ENCODE data around the gene DCDC2.
"Not testable (repeated sequence)": the region's sequence is repeated elsewhere in the genome, so short reads cannot be mapped to it uniquely, and the experiment has no call there.

The DCDC2 gene

DNA sequence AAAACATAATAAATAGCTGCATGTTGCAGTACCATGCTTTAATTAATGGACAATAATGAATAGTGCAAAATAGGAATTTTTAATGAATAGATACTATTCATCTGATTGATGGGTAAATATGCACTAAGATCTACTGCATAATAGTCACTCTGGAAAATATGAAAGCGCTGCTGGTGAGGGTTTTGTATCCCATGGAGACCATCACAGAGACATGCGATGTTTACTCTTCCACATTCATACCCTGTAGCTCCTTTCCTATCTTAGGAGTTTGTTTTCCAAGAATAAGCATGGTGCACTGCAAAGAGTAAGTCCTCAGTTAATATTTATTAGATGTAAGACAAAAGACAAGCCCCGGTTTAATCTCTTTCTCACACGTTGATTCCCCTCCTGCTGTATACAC lies 150.4 kb downstream of the DCDC2 start:
- no peak for DNase-seq

DNA sequence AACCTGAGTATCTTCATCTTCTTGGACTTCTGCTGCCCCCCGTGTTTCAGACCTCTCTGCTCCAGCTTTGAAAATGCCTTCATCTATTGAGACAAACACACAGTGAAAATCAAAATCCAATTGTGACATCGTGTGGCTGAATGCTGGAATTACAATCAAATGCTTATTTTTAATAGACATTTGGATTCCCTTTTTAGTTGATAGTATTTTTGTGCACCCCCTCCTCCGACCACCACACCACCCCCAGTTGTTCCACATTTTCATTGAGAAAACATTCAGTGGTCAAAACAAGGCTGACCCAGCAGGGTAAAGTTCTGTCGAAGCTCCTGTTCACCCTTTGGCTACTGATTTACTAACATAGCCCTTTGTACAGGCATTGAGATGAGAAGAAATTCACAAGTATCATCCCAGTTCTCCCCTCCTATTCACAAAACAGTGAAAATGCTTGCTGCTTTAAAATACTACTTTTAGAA lies 152.8 kb downstream of the DCDC2 start:
- peak; percentile 21 for DNase-seq

DNA sequence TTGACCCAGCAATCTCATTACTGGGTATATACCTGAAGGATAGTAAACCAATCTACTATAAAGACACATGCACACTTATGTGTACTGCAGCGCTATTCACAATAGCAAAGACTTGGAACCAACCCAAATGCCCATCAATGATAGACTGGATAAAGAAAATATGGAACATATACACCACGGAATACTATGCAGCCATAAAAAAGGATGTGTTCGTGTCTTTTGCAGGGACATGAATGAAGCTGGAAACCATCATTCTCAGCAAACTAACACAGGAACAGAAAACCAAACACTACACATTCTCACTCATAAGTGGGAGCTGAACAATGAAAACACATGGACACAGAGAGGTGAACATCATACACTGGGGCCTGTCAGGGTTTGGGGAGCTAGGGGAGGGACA lies 153.7 kb downstream of the DCDC2 start:
- DNase-seq, result not testable (repeated sequence)

DNA sequence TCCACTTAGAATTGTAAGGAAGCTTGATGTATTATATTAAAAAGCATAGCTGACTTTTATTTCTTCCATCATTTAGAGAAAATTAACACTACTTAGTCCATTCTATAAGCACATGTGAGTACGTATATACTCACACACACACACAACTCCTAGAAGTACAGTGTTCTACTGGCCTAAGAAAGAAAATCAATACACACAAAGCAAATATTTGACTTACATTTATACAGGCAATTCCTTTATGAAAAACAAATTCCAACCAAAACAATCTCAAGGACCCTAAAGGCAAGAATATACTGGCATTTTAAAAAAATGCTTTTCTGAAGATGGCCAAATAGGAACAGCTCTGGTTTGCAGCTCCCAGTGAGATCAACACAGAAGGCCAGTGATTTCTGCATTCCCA lies 160.0 kb downstream of the DCDC2 start:
- no peak for DNase-seq

DNA sequence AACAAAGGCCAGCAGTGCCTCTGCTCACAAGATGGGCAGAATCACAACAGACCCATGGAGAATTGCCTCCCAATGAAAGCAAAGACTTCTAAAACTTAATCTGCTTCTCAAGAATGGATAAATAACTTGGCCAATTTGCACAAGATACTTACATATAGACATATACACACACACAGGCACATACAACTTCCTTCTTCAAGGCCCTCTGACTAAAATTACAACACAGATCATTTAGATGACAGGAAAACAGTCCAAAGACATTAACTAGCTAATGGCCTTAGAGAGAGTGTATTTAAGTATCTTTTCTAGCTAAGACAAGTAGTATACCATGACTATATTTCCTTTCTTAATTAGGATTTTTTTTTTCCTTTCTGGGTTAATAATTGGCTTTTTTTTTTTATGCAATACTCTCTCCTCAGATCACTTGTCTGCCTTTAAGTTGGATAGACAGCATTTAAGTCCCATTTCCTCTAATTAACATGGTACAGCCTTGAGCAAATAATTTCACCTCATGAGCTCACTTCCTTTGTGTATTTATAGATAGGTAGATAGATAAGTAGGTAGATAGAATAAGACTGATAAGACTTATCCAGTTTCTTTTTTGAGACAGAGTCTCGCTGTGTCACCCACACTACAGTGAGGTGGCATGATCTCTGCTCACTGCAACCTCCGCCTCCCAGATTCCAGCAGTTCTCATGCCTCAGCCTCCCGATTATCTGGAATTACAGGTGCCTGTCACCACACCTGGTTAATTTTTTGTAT lies 161.8 kb downstream of the DCDC2 start:
- DNase-seq, result no peak

DNA sequence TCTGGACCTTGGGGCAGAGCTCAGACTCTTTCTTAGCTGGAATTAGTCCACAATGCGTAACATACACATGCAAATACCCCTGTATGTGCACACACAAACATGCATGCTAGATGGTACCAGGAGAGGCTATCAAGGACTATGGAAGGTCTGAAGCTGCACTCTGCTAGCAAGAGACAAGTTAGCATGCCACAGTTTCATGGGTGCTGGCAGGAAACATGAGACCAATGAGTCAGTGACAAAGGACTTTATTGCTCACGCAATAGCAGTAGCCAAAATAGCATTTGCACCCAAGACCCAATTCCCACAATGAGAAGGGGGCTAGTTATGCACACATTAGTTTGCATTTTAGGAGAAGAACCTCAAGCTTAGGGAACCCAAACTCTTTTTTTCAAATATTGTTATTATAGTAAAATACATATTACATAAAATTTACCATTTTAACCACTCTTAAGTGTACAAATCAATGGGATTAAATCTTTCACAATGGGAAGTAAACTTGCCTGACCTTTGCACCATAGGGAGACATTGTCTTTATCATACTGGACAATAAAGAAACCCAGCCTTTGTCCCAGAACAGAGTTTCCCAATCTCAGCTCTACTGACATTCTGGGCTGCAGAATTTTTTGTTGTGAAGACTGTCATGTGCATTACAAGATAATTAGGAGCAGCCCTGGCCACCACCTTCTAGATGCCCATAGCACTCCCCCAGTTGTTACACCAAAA lies 162.7 kb downstream of the DCDC2 start:
- DNase-seq, result no peak

DNA sequence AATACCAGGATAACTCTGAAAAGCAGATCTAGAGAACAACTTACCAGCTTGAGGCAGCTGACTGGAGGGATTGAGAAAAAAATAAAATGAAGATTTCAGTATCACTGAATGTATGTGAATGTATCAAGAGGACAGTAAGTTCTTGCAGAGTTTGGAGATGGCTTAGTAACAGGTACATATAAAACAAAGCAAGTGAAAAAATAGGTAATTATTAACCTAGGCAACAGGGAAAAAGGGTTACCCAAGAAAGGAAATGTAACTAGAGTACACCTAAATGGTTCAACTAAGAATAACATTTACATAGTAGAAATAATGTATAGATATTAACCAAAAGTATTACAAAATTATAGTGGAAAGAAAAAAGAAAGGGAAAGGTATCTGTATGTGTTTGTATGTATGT lies 164.5 kb downstream of the DCDC2 start:
- DNase-seq, result no peak

DNA sequence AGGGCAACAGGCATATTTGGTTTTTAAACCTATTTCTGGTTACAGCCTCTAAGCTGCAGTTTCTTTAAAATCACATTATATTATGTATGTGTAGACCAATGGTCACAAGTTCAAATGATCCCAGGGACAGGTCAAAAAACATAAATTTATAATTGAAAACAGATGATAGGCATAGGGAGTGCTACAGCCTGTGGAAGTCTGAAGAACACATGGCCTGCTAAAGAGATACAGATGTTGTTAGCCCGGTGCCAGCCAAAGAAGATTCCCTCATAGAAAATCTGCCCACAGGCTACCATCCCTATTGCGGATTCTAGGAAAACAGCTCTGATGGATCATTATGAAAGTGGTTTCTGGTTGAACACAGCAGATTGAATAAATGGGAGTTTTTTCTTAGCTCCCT lies 166.5 kb downstream of the DCDC2 start:
- no peak for DNase-seq

DNA sequence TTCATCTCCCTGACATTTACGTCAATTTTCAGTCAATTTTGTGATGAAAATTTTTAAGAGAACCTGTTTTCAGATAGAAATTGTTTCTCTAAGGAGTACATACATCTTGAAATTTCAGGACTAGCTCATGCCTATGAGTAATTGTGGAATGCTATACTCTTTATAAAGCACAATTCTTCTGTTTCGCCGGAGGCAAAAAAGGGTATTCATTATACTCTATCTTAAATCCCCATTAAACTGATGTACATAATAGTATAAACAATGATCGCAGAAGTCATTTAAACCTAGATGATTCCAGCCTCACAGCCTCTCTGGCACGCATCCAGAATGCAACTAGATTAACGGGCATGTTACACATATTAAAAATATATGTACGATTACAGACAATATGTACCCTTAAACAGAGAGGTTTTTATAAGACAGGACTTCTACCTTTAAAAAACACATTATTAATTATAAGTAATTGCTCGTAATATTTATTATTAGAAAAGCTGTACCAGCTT lies 169.2 kb downstream of the DCDC2 start:
- DNase-seq, result no peak

DNA sequence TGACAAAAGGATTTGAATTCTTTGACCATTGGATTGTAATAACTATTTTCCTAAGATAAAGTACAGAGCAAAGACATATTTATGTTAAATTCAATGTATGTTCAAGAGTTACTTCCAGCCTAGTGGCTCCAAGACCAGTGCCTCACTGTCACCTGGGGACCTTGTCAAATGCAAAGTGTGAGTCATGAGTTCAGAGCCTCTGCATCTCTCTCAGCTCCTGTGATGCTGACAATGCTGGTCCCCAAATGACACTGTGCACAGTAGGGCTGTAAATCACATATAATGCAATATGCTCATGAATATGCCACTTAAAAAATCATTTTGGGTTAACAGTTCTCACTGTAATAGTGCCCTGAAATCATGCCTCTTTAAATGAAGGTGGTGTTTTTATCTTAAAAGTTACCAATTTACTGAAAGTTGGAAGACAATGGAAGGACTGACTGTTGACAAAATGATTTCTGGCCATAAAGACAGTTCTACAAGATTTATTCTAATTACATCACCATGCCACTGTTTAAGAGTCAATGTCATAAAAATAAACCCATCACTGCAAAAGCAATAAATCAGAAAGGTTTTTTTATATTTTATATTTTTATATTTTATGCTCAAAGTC lies 169.8 kb downstream of the DCDC2 start:
- no peak for DNase-seq

DNA sequence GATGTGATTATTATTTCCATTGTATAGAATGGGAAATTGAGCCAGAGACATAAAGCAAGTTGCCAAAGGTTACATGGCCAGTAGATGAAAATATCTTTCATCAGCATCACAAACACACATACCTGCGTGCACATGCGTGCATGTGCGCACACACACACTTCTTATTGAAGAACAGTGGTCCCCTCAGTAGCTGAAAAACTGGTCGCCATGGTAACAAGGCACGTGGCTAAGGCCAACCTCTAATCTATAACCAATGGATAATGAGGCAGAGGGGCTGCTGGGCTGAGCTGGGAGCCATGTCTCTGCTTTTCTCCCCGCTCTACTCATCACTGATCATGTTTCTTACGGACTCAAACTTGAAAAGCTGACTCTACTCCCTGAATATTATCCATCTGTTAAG lies 171.5 kb downstream of the DCDC2 start:
- no peak for DNase-seq

DNA sequence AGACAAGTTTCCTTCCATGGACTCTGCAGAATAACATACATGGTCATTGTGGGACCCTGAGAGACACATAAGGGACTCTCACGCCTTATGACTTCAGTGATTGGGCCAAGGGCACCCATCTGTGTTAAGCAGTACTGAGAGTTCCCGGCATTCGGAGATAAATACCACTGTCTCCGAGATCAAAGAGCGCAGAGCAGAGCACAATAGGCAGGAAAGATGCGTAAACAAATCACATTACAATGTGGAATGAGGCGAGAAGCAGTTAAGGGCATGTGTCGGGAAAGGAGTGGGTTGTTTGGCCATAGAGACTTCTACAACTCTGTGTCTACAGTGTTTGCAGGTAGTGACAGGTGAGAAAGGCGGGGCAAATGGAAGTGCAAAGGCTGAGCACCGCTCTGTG lies 174.3 kb downstream of the DCDC2 start:
- DNase-seq, result no peak

DNA sequence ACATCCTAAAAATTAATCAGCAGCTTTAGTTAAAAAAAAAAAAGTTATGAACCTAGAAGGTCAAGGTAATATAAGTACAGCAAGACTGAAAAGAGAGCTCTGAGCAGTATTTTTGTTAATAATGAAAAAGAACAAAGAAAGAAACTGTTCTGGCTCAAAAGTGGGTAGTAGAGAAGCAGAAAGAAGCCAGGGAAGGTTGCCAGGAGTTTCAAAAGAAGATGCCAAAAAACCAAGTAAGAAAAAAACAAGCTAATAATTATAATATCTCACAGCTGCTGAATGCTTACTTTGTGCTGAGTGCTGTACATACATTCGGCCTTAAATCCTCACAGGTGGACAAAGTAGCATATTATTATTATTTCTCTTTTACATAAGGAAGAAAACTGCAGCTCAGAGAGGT lies 200.0 kb downstream of the DCDC2 start:
- DNase-seq, result no peak

DNA sequence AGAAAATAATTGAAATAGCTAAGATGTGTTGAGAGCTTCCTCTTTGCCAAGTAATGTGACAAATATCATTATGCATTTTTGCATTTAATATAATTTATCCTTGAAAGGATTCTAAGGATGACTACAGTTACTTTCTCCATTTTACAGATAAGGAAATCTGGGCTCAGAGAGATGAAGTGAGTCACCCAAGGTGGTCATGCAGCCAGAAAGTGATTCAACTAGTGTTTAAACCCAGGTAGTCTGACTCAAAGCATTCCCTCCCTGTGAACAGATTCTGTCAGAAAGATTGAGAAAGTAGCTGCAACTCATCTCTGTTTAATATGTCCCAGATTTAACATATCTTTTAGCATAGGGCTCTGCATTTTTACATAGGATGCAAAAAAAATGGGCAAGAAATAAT lies 203.7 kb downstream of the DCDC2 start:
- DNase-seq, result no peak

DNA sequence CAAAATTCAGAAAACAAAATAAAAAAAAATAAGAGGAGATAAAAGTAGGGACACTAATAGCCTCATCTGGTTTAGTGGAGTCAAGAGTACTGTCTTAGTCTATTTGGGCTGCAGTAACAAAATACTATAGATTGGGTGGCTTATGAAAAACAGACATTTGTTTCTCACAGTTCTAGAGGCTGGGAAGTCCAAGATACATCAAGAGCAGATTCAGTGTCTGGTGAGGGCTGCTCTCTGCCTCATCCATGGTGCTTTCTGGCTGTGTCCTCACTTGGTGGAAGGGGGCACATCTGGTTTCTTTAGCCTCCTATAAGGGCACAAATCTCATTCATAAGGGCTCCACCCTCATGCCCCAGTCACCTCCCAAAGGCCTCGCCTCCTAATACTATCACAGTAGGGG lies 205.8 kb downstream of the DCDC2 start:
- DNase-seq, result no peak

DNA sequence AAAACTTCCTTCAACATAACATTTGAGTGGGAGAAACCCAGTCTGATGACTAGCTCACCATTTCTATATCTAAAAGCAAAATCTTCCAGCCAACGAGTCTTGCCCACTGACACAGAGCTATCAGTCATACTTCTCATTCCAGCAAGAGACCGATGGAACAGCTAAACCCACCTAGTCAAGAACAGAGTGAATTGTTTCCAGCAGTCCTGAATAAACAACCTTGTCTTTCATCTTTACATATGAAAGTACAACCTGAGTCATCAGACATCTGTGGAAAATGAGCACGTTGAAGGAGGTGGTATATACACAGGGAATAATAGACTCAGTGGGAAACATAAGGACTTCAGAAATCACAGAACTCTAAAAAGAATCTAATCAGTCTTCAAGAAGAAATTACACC lies 208.0 kb downstream of the DCDC2 start:
- no peak for DNase-seq

DNA sequence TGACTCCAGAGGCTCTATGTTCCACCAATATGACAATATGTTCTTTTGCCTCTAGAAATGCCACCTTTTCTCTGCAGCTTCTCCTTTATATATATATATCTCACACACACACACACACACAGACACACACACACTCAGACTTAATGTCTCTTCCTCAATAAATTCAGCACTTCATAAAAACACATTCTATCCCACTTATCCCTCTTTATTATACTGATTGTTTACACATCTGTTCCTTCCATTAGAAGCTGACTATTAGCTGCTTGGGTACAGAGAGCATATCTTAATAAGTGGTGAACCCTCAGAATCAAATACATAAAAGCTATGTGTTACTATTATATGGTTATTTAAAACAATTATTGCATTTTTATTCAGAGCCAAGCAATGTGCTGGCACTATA lies 208.6 kb downstream of the DCDC2 start:
- DNase-seq, result no peak

DNA sequence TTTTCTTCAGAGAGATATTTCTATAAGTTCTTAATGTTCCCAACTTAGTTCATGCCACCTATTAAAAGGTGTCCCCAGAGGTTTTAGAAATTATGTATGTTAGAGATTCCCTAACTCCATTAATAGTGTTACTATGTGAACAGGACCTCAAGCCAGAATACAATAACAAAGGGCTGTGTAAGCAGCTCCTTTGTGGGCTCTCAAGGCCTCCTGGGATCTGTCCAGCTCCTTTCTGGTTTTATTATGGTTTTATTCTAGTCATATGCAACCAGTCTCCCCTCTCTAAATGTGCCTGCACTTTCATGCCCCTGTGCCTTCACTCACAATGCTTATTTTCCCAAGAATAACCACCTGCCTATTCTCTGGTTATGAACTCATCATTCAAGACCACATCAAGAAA lies 209.2 kb downstream of the DCDC2 start:
- no peak for DNase-seq

DNA sequence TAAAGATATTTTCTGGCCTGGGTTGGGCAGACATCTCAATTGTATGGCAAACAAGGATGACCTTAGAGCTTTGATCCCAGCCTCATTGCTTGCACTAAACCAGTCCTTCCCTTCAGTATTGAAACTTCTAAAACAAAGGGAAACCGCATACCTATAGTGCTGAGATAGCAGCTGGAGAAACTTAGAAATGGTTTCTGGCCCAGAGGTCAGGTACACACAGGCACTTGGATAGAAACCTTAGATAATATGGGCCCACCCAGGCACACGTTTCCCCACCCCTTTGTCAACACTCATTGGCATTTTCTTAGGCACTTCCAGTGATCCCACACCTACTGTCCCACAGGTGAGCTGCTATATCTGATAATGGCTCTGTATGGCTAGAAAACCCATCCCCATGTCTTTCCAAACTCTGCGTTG lies 209.7 kb downstream of the DCDC2 start:
- DNase-seq, result no peak

DNA sequence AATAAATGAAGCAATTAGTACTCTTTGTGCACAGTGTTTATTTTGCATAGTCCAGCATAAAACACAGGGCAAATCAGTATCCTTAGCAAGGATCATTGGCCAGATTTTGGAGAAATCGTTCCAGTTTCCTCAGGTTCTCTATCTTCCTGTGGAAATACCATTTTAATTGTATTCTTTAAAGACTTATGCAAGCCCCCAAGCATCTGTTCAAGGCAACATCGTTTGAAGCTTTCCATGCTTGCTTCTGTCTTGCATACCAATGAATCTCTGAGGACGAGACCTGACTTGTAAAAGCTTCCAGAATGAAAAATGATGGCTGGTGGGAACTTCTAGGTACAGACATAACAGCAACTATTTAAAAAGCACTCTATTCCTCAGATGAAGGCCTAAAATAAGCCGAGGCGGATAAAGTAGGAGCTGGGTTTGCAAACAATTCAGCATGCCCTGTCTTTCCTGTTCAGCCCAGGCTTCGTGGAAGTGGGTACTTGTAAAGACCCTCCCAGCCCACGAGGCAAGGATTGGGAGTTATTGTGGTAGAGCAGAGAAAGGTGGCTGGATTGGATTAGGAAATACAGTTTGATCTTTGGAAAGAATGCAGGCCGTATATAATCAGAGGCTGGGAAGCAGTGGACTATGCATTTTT lies 210.2 kb downstream of the DCDC2 start:
- DNase-seq, result no peak

DNA sequence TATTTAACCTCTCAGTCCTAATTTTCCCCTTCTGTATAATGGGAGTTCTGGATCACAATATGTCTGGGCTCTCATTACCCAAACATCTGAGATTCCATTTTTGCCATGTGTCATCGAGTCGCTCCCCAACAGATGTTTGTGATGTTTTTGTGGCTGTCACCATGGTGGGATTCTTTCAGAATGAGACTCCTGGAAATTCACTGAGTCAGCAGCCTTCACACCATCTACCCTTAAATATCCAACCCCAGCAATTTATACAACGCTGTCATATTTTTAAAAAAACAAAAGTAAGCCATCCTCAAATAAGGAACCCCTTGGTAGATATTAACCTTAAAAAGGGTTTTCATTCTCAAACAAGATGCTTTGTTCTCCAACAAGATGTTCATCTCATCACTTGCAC lies 211.0 kb downstream of the DCDC2 start:
- DNase-seq, result no peak

DNA sequence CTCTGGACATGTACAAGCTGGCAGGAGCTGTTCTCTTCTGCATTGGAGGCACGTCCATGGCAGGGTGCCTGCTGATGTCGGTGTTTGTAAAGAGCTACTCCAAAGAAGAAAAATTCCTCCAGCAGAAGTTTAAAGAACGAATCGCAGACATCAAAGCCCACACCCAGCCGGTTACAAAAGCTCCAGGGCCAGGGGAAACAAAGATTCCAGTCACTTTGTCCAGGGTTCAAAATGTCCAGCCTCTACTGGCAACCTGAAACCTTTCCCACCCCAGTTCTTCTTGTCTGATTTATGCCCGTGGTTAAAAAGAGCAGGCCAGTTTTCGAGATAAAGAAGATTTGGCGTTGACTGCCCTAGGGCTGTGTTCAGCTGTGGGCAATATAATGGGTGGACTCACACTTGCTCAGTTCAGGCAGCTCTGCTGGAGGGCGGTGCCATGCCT lies 212.1 kb downstream of the DCDC2 start:
- DNase-seq, result no peak

DNA sequence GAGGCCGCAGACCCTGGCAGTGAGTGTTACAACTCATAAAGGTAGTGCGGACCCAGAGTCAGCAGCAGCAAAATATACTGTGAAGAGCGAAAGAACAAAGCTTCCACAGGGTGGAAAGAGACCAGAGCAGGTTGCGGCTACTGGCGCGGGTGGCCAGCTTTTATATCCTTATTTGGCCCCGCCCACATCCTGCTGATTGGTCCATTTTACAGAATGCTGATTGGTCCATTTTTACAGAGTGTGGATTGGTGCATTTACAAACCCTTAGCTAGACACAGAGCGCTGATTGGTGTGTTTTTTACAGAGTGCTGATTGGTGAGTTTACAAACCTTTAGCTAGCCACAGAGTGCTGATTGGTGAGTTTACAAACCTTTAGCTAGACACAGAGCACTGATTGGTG lies 215.1 kb downstream of the DCDC2 start:
- not testable (repeated sequence) for DNase-seq

All from NCI-H774 (cell line).